BLaER1 (cell line): ENCODE measurements around the gene ARHGAP18.
"Not testable (repeated sequence)": the region's sequence is repeated elsewhere in the genome, so short reads cannot be mapped to it uniquely, and the experiment has no call there.

Experiments
- H3K27ac ChIP-seq: shearing (Covaris generic); formaldehyde crosslinking; 2 replicates; pipeline ENCODE4 v1.8.1; 2022
- H3K27me3 ChIP-seq: shearing (Covaris generic); formaldehyde crosslinking; 2 replicates; pipeline ENCODE4 v1.8.1; 2022
- H3K36me3 ChIP-seq: shearing (Covaris generic); formaldehyde crosslinking; 2 replicates; pipeline ENCODE4 v1.8.1; 2022
- H3K4me1 ChIP-seq: shearing (Covaris generic); formaldehyde crosslinking; 2 replicates; pipeline ENCODE4 v1.8.1; 2022
- H3K4me2 ChIP-seq: shearing (Covaris generic); formaldehyde crosslinking; 2 replicates; pipeline ENCODE4 v1.8.1; 2022
- H3K4me3 ChIP-seq: shearing (Covaris generic); formaldehyde crosslinking; 2 replicates; pipeline ENCODE4 v1.8.1; 2022
- H3K9ac ChIP-seq: shearing (Covaris generic); formaldehyde crosslinking; 2 replicates; pipeline ENCODE4 v1.8.1; 2022
- H3K9me3 ChIP-seq: shearing (Covaris generic); formaldehyde crosslinking; 2 replicates; pipeline ENCODE4 v1.8.1; 2022
- H4K20me1 ChIP-seq: shearing (Covaris generic); formaldehyde crosslinking; 2 replicates; pipeline ENCODE4 v1.8.1; 2022
- Cebpa-rat ChIP-seq: shearing (Covaris generic); IDR thresholded peaks from 2 replicates; pipeline ENCODE4 v1.8.1; 2022

ARHGAP18 gene

GRCh38 chr6:129578315-129578714, 131.7 kb downstream of the ARHGAP18 start:
- H3K36me3 ChIP-seq, result no peaks in the 10 kb centered on the region
- no peak overlapping the region for H3K27ac ChIP-seq
- H4K20me1 ChIP-seq, result no peaks in the 10 kb centered on the region
- no peaks in the 10 kb centered on the region for H3K9me3 ChIP-seq
- no peak overlapping the region for H3K9ac ChIP-seq
- no peak overlapping the region for H3K4me2 ChIP-seq
- no peaks in the 10 kb centered on the region for H3K27me3 ChIP-seq
- no peak overlapping the region for H3K4me3 ChIP-seq
- H3K4me1 ChIP-seq, result peaks cover 9% of the 10 kb centered on the region
- no peak for TF ChIP-seq Cebpa-rat

- Histone ChIP-seq H3K9ac (no peak overlapping the region), H3K4me3 (no peak overlapping the region), H3K4me1 (peaks cover 9% of the 10 kb centered on the region), H4K20me1 (no peaks in the 10 kb centered on the region), H3K27me3 (no peaks in the 10 kb centered on the region), H3K27ac (no peak overlapping the region), H3K4me2 (peak overlapping the region; percentile 31), H3K36me3 (no peaks in the 10 kb centered on the region), H3K9me3 (no peaks in the 10 kb centered on the region)
- no peak for TF ChIP-seq Cebpa-rat
These were observed 132.3 kb downstream of the ARHGAP18 start for GRCh38 chr6:129577691-129578090.

GRCh38 chr6:129576456-129576855, 133.5 kb downstream of the ARHGAP18 start:
- H3K4me1 ChIP-seq, result peaks cover 9% of the 10 kb centered on the region
- no peak overlapping the region for H3K4me2 ChIP-seq
- H3K36me3 ChIP-seq, result no peaks in the 10 kb centered on the region

GRCh38 chr6:129575378-129576118, 134.4 kb downstream of the ARHGAP18 start:
- Histone ChIP-seq H4K20me1 (no peaks in the 10 kb centered on the region), H3K36me3 (no peaks in the 10 kb centered on the region), H3K4me3 (no peak overlapping the region), H3K4me1 (peaks cover 9% of the 10 kb centered on the region), H3K9ac (no peak overlapping the region), H3K27me3 (no peaks in the 10 kb centered on the region), H3K9me3 (peaks cover 11% of the 10 kb centered on the region), H3K4me2 (no peak overlapping the region), H3K27ac (no peak overlapping the region)
- no peak for TF ChIP-seq Cebpa-rat

More at GRCh38 chr6:129576456-129576855, 133.5 kb downstream of the ARHGAP18 start:
- H3K27ac ChIP-seq, result no peak overlapping the region
- no peaks in the 10 kb centered on the region for H4K20me1 ChIP-seq
- H3K4me3 ChIP-seq, result no peak overlapping the region
- no peak for TF ChIP-seq Cebpa-rat
- no peaks in the 10 kb centered on the region for H3K27me3 ChIP-seq
- no peak overlapping the region for H3K9ac ChIP-seq
- H3K9me3 ChIP-seq, result peaks cover 4% of the 10 kb centered on the region; the same call in 1 of the 2 replicates

GRCh38 chr6:129574605-129575004, 135.4 kb downstream of the ARHGAP18 start:
- H3K4me1 ChIP-seq, H3K4me2 ChIP-seq, H3K27me3 ChIP-seq, H3K9ac ChIP-seq, H4K20me1 ChIP-seq, H3K27ac ChIP-seq, H3K36me3 ChIP-seq, H3K4me3 ChIP-seq: not testable (repeated sequence)
- peaks cover 13% of the 10 kb centered on the region for H3K9me3 ChIP-seq

- not testable (repeated sequence) for H3K4me3 ChIP-seq, H3K4me2 ChIP-seq, H3K4me1 ChIP-seq, H3K27ac ChIP-seq, H3K9ac ChIP-seq, H4K20me1 ChIP-seq, H3K36me3 ChIP-seq, H3K27me3 ChIP-seq
- H3K9me3 ChIP-seq, result peaks cover 13% of the 10 kb centered on the region
These were observed 139.0 kb downstream of the ARHGAP18 start for GRCh38 chr6:129570929-129571328.

GRCh38 chr6:129568015-129568414, 142.0 kb downstream of the ARHGAP18 start:
- Histone ChIP-seq H3K4me3 (no peak overlapping the region), H4K20me1 (no peaks in the 10 kb centered on the region), H3K27me3 (no peaks in the 10 kb centered on the region), H3K4me2 (no peak overlapping the region), H3K9me3 (peaks cover 13% of the 10 kb centered on the region), H3K9ac (no peak overlapping the region), H3K36me3 (no peaks in the 10 kb centered on the region), H3K27ac (no peak overlapping the region), H3K4me1 (no peaks in the 10 kb centered on the region)
- no peak for TF ChIP-seq Cebpa-rat

- Histone ChIP-seq H3K9ac (no peak overlapping the region), H3K27ac (no peak overlapping the region), H3K36me3 (no peaks in the 10 kb centered on the region), H3K4me1 (no peaks in the 10 kb centered on the region), H3K4me3 (no peak overlapping the region), H4K20me1 (no peaks in the 10 kb centered on the region), H3K4me2 (no peak overlapping the region), H3K9me3 (peaks cover 13% of the 10 kb centered on the region), H3K27me3 (no peaks in the 10 kb centered on the region)
- no peak for TF ChIP-seq Cebpa-rat
These were observed 142.6 kb downstream of the ARHGAP18 start for GRCh38 chr6:129567374-129567773.

GRCh38 chr6:129565811-129566210, 144.2 kb downstream of the ARHGAP18 start:
- H3K4me3 ChIP-seq, result no peak overlapping the region
- no peak overlapping the region for H3K27ac ChIP-seq
- TF ChIP-seq Cebpa-rat, result no peak

GRCh38 chr6:129565366-129565765, 144.6 kb downstream of the ARHGAP18 start:
- H3K36me3 ChIP-seq, result no peaks in the 10 kb centered on the region
- no peaks in the 10 kb centered on the region for H3K4me1 ChIP-seq
- H3K27ac ChIP-seq, result no peak overlapping the region
- H3K27me3 ChIP-seq, result no peaks in the 10 kb centered on the region
- no peaks in the 10 kb centered on the region; the same call in 1 of the 2 replicates for H3K9me3 ChIP-seq
- H3K4me3 ChIP-seq, result no peak overlapping the region
- no peaks in the 10 kb centered on the region for H4K20me1 ChIP-seq
- TF ChIP-seq Cebpa-rat, result no peak
- H3K4me2 ChIP-seq, result no peak overlapping the region
- no peak overlapping the region for H3K9ac ChIP-seq

More at GRCh38 chr6:129565811-129566210, 144.2 kb downstream of the ARHGAP18 start:
- Histone ChIP-seq H3K4me2 (no peak overlapping the region), H3K9ac (no peak overlapping the region), H4K20me1 (no peaks in the 10 kb centered on the region), H3K27me3 (no peaks in the 10 kb centered on the region), H3K4me1 (no peaks in the 10 kb centered on the region), H3K36me3 (no peaks in the 10 kb centered on the region), H3K9me3 (peaks cover 4% of the 10 kb centered on the region)

GRCh38 chr6:129558248-129558647, 151.7 kb downstream of the ARHGAP18 start:
- no peaks in the 10 kb centered on the region for H3K9me3 ChIP-seq
- TF ChIP-seq Cebpa-rat, result no peak; the same call in 1 of the 2 replicates
- H3K4me3 ChIP-seq, result no peak overlapping the region

More at GRCh38 chr6:129558248-129558647, 151.7 kb downstream of the ARHGAP18 start:
- no peak overlapping the region for H3K4me2 ChIP-seq
- H3K27ac ChIP-seq, result no peak overlapping the region
- no peaks in the 10 kb centered on the region for H4K20me1 ChIP-seq
- no peaks in the 10 kb centered on the region for H3K27me3 ChIP-seq
- H3K9ac ChIP-seq, result no peak overlapping the region
- H3K36me3 ChIP-seq, result no peaks in the 10 kb centered on the region
- no peaks in the 10 kb centered on the region for H3K4me1 ChIP-seq
